B cell (primary cell): ENCODE results near the gene RAD23B. TPM values are rescaled to one million over a fixed set of nuclear protein-coding genes. Genes with fewer than 3 reads are reported as not detected.

Experiments used
- ATAC-seq: fragments of 200-7000 bp; cut with Tn5 transposase; one replicate; pipeline ENCODE4 v1.10.0; 2021; ENCODE audit warnings: low read depth, mild to moderate bottlenecking, moderate number of reproducible peaks, moderate library complexity
- CTCF ChIA-PET: fragments of 350-600 bp; sonication (Branson Sonifier 250); formaldehyde crosslinking; loops from one replicate; lab custom pipeline; 2021; ENCODE audit warnings: antibody characterized with exemption, inconsistent platforms; lab: Charles Lee
- POLR2A ChIA-PET: fragments of 350-600 bp; sonication (Branson Sonifier 250); formaldehyde crosslinking; loops from one replicate; lab custom pipeline; 2021; ENCODE audit warnings: antibody characterized with exemption; lab: Charles Lee
- DNase-seq: peaks from one replicate; pipeline ENCODE4 v3.0.0; 2013
- H2AFZ ChIP-seq: 2 replicates; pipeline ENCODE4 v1.6.1; 2012; ENCODE audit warnings: mild to moderate bottlenecking, low read depth, low read length; ENCODE audit not compliant: insufficient read depth, poor library complexity, severe bottlenecking
- H3K27ac ChIP-seq, 2 donors: 1 replicate in 1 of 2; 2 replicates in 1 of 2; pipeline ENCODE4 v1.5.1; 2012 to 2013; ENCODE audit warnings: low read length in 2 of 2, mild to moderate bottlenecking in 2 of 2, moderate library complexity in 1 of 2
- H3K27me3 ChIP-seq, 4 experiments: fragments of 200-600 bp in 1 of 4; sonication (generic) in 1 of 4; replicated peaks in 1 of 4; 1 replicate in 2 of 4; 2 replicates in 2 of 4; pipeline versions ENCODE4 v1.6.1 to v1.7.0; 2013 to 2016; ENCODE audit warnings: low read length in 3 of 4, mild to moderate bottlenecking in 2 of 4, mixed read lengths in 1 of 4, moderate library complexity in 1 of 4; ENCODE audit not compliant: insufficient read depth in 4 of 4, control insufficient read depth in 3 of 4; ENCODE audit errors: control extremely low read depth in 1 of 4
- H3K36me3 ChIP-seq, 2 experiments: replicated peaks in 1 of 2; 1 replicate in 1 of 2; 2 replicates in 1 of 2; pipeline versions ENCODE4 v1.6.1 to v1.7.1; 2013; ENCODE audit warnings: low read length in 1 of 2; ENCODE audit not compliant: insufficient read depth in 2 of 2, control insufficient read depth in 1 of 2; ENCODE audit errors: control extremely low read depth in 1 of 2, extremely low read depth in 1 of 2
- H3K4me1 ChIP-seq, 2 donors: fragments of 200-600 bp in 1 of 2; sonication (generic) in 1 of 2; 1 replicate in 1 of 2; 2 replicates in 1 of 2; pipeline versions ENCODE4 v1.5.1 to v1.6.1; 2013 to 2017; ENCODE audit warnings: low read length in 2 of 2; ENCODE audit not compliant: control insufficient read depth in 2 of 2, insufficient read depth in 2 of 2
- H3K4me2 ChIP-seq: replicated peaks from 2 replicates; pipeline ENCODE3; 2012; ENCODE audit warnings: mild to moderate bottlenecking, low read depth, low read length; ENCODE audit not compliant: poor library complexity, severe bottlenecking
- H3K4me3 ChIP-seq, 5 experiments: fragments of 200-600 bp in 1 of 5; sonication (generic) in 1 of 5; 1 replicate in 3 of 5; 2 replicates in 2 of 5; pipeline versions ENCODE4 v1.5.1 to v1.7.0; 2011 to 2016; ENCODE audit warnings: low read length in 4 of 5, mild to moderate bottlenecking in 4 of 5, low read depth in 2 of 5, control low read depth in 1 of 5, moderate library complexity in 1 of 5; ENCODE audit not compliant: insufficient read depth in 1 of 5; ENCODE audit errors: control extremely low read depth in 1 of 5, extremely low read depth in 1 of 5
- H3K79me2 ChIP-seq: fragments of 200-600 bp; sonication (generic); one replicate; pipeline ENCODE4 v1.6.0; 2016; ENCODE audit warnings: low read length; ENCODE audit not compliant: control insufficient read depth, insufficient read depth
- H3K9ac ChIP-seq: fragments of 200-600 bp; sonication (generic); 2 replicates; pipeline ENCODE4 v1.6.1; 2017; ENCODE audit warnings: mild to moderate bottlenecking, low read length, moderate library complexity
- H3K9me3 ChIP-seq, 3 donors: one replicate each; pipeline versions ENCODE4 v1.6.1 to v1.7.1; 2013; ENCODE audit warnings: low read length in 2 of 3; ENCODE audit not compliant: control insufficient read depth in 2 of 3, insufficient read depth in 1 of 3; ENCODE audit errors: control extremely low read depth in 1 of 3
- H4K20me1 ChIP-seq: 2 replicates; pipeline ENCODE4 v1.6.0; 2012; ENCODE audit warnings: mild to moderate bottlenecking, low read length; ENCODE audit not compliant: insufficient read depth, control insufficient read depth, poor library complexity, severe bottlenecking
- H3K27ac Mint-ChIP-seq: one replicate; pipeline ENCODE4 v1.8.0; 2021; ENCODE audit warnings: mixed read lengths
- H3K27me3 Mint-ChIP-seq: one replicate; pipeline ENCODE4 v1.8.0; 2021; ENCODE audit warnings: mixed read lengths
- H3K4me1 Mint-ChIP-seq: one replicate; pipeline ENCODE4 v1.8.0; 2021; ENCODE audit warnings: mixed read lengths
- H3K4me3 Mint-ChIP-seq: one replicate; pipeline ENCODE4 v1.8.0; 2021; ENCODE audit warnings: mixed read lengths
- H3K9me3 Mint-ChIP-seq: one replicate; pipeline ENCODE4 v1.8.0; 2022; ENCODE audit warnings: mixed read lengths; ENCODE audit not compliant: insufficient read depth
- EZH2 ChIP-seq: IDR thresholded peaks from 2 replicates; pipeline ENCODE4 v1.6.1; 2012; ENCODE audit warnings: borderline replicate concordance, low read depth, mild to moderate bottlenecking, moderate library complexity, low read length; ENCODE audit not compliant: insufficient read depth, poor library complexity, severe bottlenecking
- WGBS: methylation state at CpG from one replicate; pipeline ENCODE4 v1.1.5; 2013; ENCODE audit warnings: missing lambda C conversion rate; ENCODE audit not compliant: insufficient coverage; 5-methylcytosine and 5-hydroxymethylcytosine counted together
- intact Hi-C: fragments of 100-400 bp; cut with micrococcal nuclease; formaldehyde crosslinking; loops from one replicate; pipeline ENCODE4 v1.10.0; 2022
- polyA plus RNA-seq: library from polyadenylated mRNA; depleted of rRNA; stranded (reverse); fragments of >200 nt; gene quantifications from 2 replicates; pipeline ENCODE4 v1.2.3, GENCODE V29; 2012
- total RNA-seq, 2 donors: library from RNA; stranded (reverse); fragments of 120-200 nt in 1 of 2; gene quantifications; 1 replicate in 1 of 2; 2 replicates in 1 of 2; pipeline versions ENCODE4 v1.2.3 to v1.2.4, GENCODE V29; 2013 to 2022
- TF ChIP-seq, protein P1 (sequence below): fragments of 200-600 bp; IDR thresholded peaks from one replicate; pipeline ENCODE4 v1.8.0; 2022; ENCODE audit warnings: antibody characterized with exemption, mild to moderate bottlenecking

RAD23B gene
- total and polyA plus RNA-seq, 2 donors (not counting 1 experiment from before 2014, with no cell fraction given), result 36.8 to 78.2 TPM

DNA sequence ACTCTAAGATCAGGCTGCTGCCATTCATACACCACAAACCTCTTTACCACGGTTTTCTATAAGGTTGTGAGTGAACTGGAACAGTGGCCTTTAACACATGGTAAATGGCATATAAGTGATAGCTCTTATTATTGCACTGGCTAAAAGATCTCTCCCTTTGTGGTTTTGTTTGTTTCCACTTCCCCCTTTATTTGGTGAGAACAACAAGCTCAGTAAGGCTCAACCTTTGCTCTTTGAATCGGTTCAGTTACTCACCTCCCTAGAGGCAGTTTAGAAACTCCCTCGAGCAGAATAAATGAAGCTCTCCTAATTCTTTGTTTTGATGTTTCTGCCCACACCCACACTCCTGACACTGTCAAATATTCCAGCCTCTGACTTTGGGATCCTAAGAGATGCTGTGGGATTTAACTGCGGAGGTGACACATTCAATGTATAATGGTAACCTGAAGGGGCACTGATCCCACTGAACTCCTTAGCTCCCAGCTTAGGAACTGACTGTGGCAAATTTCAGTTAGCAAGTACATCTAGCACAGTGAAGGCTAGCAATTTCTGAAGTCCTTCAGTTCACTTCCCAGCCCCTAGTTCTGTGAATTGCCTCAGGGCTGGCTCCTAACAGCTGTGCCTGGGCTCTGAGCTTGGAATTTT, 22.5 kb upstream of the RAD23B start:
- TF ChIP-seq EZH2, result no peak
- TF ChIP-seq, protein P1, sequence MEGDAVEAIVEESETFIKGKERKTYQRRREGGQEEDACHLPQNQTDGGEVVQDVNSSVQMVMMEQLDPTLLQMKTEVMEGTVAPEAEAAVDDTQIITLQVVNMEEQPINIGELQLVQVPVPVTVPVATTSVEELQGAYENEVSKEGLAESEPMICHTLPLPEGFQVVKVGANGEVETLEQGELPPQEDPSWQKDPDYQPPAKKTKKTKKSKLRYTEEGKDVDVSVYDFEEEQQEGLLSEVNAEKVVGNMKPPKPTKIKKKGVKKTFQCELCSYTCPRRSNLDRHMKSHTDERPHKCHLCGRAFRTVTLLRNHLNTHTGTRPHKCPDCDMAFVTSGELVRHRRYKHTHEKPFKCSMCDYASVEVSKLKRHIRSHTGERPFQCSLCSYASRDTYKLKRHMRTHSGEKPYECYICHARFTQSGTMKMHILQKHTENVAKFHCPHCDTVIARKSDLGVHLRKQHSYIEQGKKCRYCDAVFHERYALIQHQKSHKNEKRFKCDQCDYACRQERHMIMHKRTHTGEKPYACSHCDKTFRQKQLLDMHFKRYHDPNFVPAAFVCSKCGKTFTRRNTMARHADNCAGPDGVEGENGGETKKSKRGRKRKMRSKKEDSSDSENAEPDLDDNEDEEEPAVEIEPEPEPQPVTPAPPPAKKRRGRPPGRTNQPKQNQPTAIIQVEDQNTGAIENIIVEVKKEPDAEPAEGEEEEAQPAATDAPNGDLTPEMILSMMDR, result no peak
- POLR2A ChIA-PET, result interaction anchor here (0.6 to 2.8 kb wide), 4 partner anchors 9 to 59 kb away, joined by 3 to 50 read pairs (median 6); partner anchors contain the start of gene RAD23B
- Histone ChIP-seq H3K36me3 (no peaks in the 10 kb centered on the region), H3K4me3 (peak overlapping the region in 3 of 5 experiments; percentile 20 to 43 (median 23)), H3K9ac (peak overlapping the region; percentile 35), H2AFZ (no peak overlapping the region), H3K79me2 (no peaks in the 10 kb centered on the region), H4K20me1 (no peaks in the 10 kb centered on the region), H3K4me1 (peaks cover 22 to 26% of the 10 kb centered on the region in 2 donors), H3K27ac (peak overlapping the region; percentile 57 to 58), H3K9me3 (peaks cover 5% of the 10 kb centered on the region in 3 donors), H3K4me2 (peak overlapping the region; percentile 70), H3K27me3 (no peaks in the 10 kb centered on the region)
- no peaks in the 10 kb centered on the region for H3K9me3 Mint-ChIP-seq
- H3K27me3 Mint-ChIP-seq, result peaks cover 6% of the 10 kb centered on the region
- 0% methylated on average over 1 of the region's 4 CpGs for WGBS
- peak overlapping the region; percentile 81 for H3K27ac Mint-ChIP-seq
- CTCF ChIA-PET, result interaction anchor here (0.5 to 6.2 kb wide), 22 partner anchors 9 to 165 kb away, joined by 3 to 60 read pairs (median 4); partner anchors contain the start of gene RAD23B
- ATAC-seq (peak; percentile 95), DNase-seq (peak; percentile 83)
- peaks cover 25% of the 10 kb centered on the region for H3K4me1 Mint-ChIP-seq
- H3K4me3 Mint-ChIP-seq, result peak overlapping the region; percentile 81
- intact Hi-C loops, result loop anchor here (1.0 to 5.0 kb wide), 3 partner anchors 19 to 37 kb away; partner anchors contain the start of gene RAD23B

DNA sequence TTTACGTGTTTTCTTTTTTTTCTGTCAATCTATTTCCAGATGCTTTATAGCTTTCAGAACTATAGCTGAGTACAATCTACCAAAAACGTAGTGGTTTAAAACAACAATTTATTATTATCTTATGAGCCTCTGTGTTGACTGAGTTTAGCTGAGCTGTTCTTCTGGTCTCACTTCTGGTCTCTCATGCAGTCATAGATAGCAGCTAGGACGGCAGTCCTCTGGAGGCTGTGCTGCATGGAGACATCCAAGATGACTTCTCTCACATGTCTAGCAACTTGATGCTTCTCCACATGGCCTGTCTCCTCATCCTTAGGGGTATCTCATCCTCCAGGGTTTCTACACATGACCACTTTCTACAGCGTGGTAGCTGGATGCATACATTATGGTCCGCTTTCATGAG, 22.0 kb upstream of the RAD23B start:
- ChIA-PET POLR2A (interaction anchor here (1.3 to 2.8 kb wide), 2 partner anchors 9 to 21 kb away, joined by 3 to 50 read pairs; partner anchors contain the start of gene RAD23B), CTCF (interaction anchor here (0.5 to 6.2 kb wide), 18 partner anchors 9 to 164 kb away, joined by 3 to 60 read pairs (median 4); partner anchors contain the start of gene RAD23B)
- Histone ChIP-seq H3K4me2 (peak overlapping the region; percentile 70), H3K36me3 (no peaks in the 10 kb centered on the region), H3K9ac (peak overlapping the region; percentile 29), H3K79me2 (no peaks in the 10 kb centered on the region), H3K4me1 (peaks cover 22 to 26% of the 10 kb centered on the region in 2 donors), H2AFZ (no peak overlapping the region), H3K27ac (peak overlapping the region; percentile 57 to 58), H3K9me3 (peaks cover 5 to 8% (median 6%) of the 10 kb centered on the region in 3 donors), H3K4me3 (peak overlapping the region in 2 of 5 experiments; percentile 23 to 37), H4K20me1 (no peaks in the 10 kb centered on the region), H3K27me3 (no peaks in the 10 kb centered on the region)
- DNase-seq (peak; percentile 27), ATAC-seq (no peak)
- peak overlapping the region; percentile 81 for H3K27ac Mint-ChIP-seq
- no peaks in the 10 kb centered on the region for H3K9me3 Mint-ChIP-seq
- peaks cover 25% of the 10 kb centered on the region for H3K4me1 Mint-ChIP-seq
- 70% methylated on average over 3 of the region's 5 CpGs for WGBS
- peaks cover 6% of the 10 kb centered on the region for H3K27me3 Mint-ChIP-seq
- peak overlapping the region; percentile 78 for H3K4me3 Mint-ChIP-seq
- intact Hi-C loops, result loop anchor here (5.0 kb wide), 1 partner anchor 36 kb away; no protein-coding TSS in a partner anchor
- TF ChIP-seq, protein P1, result no peak
- no peak for TF ChIP-seq EZH2
